Activated T-cell treated with anti-CD3 and anti-CD28 coated beads, Interleukin-2, amount 50 U/mL, for 72 hours (primary cell): ENCODE data around the gene SERPINB1. TPM values are rescaled to one million over a fixed set of nuclear protein-coding genes. Genes with fewer than 3 reads are reported as not detected.
"Not testable (repeated sequence)": the region's sequence is repeated elsewhere in the genome, so short reads cannot be mapped to it uniquely, and the experiment has no call there.

Experiments
- ATAC-seq, 2 donors: fragments of 150-1000 bp; cut with Tn5 transposase; replicated peaks in 1 of 2; 2 replicates each; pipeline ENCODE4 v1.10.0; 2021; ENCODE audit warnings: moderate library complexity in 2 of 2, mild to moderate bottlenecking in 1 of 2
- DNase-seq, 2 donors: peaks; one replicate each; pipeline ENCODE4 v3.0.0; 2021 to 2022; ENCODE audit warnings: mixed read lengths in 1 of 2
- H3K27ac Mint-ChIP-seq: one replicate; pipeline ENCODE4 v1.8.0; 2022; ENCODE audit warnings: mild to moderate bottlenecking, moderate library complexity, mixed read lengths
- H3K27me3 Mint-ChIP-seq: one replicate; pipeline ENCODE4 v1.8.0; 2022; ENCODE audit warnings: low read depth, mixed read lengths
- H3K36me3 Mint-ChIP-seq, 2 donors: one replicate each; pipeline ENCODE4 v1.8.0; 2022; ENCODE audit warnings: mixed read lengths in 2 of 2, mild to moderate bottlenecking in 1 of 2; ENCODE audit not compliant: insufficient read depth in 2 of 2
- H3K4me1 Mint-ChIP-seq: one replicate; pipeline ENCODE4 v1.8.0; 2022; ENCODE audit warnings: low read depth, mixed read lengths
- H3K4me3 Mint-ChIP-seq, 2 donors: one replicate each; pipeline ENCODE4 v1.8.0; 2022; ENCODE audit warnings: mild to moderate bottlenecking in 2 of 2, mixed read lengths in 2 of 2, moderate library complexity in 2 of 2
- H3K9me3 Mint-ChIP-seq, 2 donors: one replicate each; pipeline ENCODE4 v1.8.0; 2022; ENCODE audit warnings: mixed read lengths in 2 of 2
- total RNA-seq, 2 donors: library from RNA; stranded (reverse); gene quantifications; one replicate each; pipeline ENCODE4 v1.2.3, GENCODE V29; 2022

The SERPINB1 gene
- 100 to 1,000 TPM; 131 to 203 TPM for total RNA-seq

- Mint-ChIP-seq H3K4me3 (peak within 1 kb of the TSS; percentile 91 to 94), H3K36me3 (peaks cover 20 to 27% of the 10 kb centered on the region in 2 donors), H3K4me1 (peaks cover 66% of the 10 kb centered on the region), H3K27ac (peak within 1 kb of the TSS; percentile 94), H3K9me3 (no peaks in the 10 kb centered on the region), H3K27me3 (no peaks in the 10 kb centered on the region)
- DNase-seq (peak; percentile 91 to 93), ATAC-seq (peak; percentile 89 to 91)
These were observed at the start of gene SERPINB1 for GRCh38 chr6:2841264-2842138. Gene SERPINB1 (minus strand): TSS chr6:2841863. CDS start chr6:2840586, 1,277 bp downstream.

- H3K27ac Mint-ChIP-seq: peak overlapping the region; percentile 94
- DNase-seq: no peak
- H3K4me3 Mint-ChIP-seq: peak overlapping the region; percentile 74 to 89
- no peaks in the 10 kb centered on the region for H3K27me3 Mint-ChIP-seq
- peaks cover 31 to 55% of the 10 kb centered on the region in 2 donors for H3K36me3 Mint-ChIP-seq
- peak; percentile 8 to 18 for ATAC-seq
- no peaks in the 10 kb centered on the region for H3K9me3 Mint-ChIP-seq
- H3K4me1 Mint-ChIP-seq: peaks cover 58% of the 10 kb centered on the region
These were observed 49.5 kb upstream of the SERPINB1 start for GRCh38 chr6:2890976-2891767.

GRCh38 chr6:2885967-2886735 lies 44.5 kb upstream of the SERPINB1 start:
- H3K27me3 Mint-ChIP-seq: no peaks in the 10 kb centered on the region
- DNase-seq (no peak), ATAC-seq (peak; percentile 31 to 63)
- peaks cover 18 to 31% of the 10 kb centered on the region in 2 donors for H3K36me3 Mint-ChIP-seq
- H3K27ac Mint-ChIP-seq: peak overlapping the region; percentile 74
- H3K4me1 Mint-ChIP-seq: peaks cover 39% of the 10 kb centered on the region
- H3K9me3 Mint-ChIP-seq: peaks cover 1% of the 10 kb centered on the region in 2 donors
- H3K4me3 Mint-ChIP-seq: peak overlapping the region in 1 of 2 donors; percentile 31

GRCh38 chr6:2884804-2885203 lies 43.1 kb upstream of the SERPINB1 start:
- H3K27me3 Mint-ChIP-seq: no peaks in the 10 kb centered on the region
- H3K27ac Mint-ChIP-seq: no peak overlapping the region
- H3K9me3 Mint-ChIP-seq: peaks cover 1% of the 10 kb centered on the region in 2 donors
- H3K36me3 Mint-ChIP-seq: peaks cover 11 to 21% of the 10 kb centered on the region in 2 donors
- H3K4me3 Mint-ChIP-seq: no peak overlapping the region
- ATAC-seq (no peak), DNase-seq (no peak)
- peaks cover 40% of the 10 kb centered on the region for H3K4me1 Mint-ChIP-seq

GRCh38 chr6:2883673-2884072 lies 42.0 kb upstream of the SERPINB1 start:
- Mint-ChIP-seq H3K36me3 (peaks cover 5 to 17% of the 10 kb centered on the region in 2 donors), H3K4me3 (no peak overlapping the region), H3K9me3 (peaks cover 1% of the 10 kb centered on the region in 2 donors), H3K4me1 (peaks cover 50% of the 10 kb centered on the region), H3K27ac (no peak overlapping the region), H3K27me3 (no peaks in the 10 kb centered on the region)
- ATAC-seq (no peak), DNase-seq (no peak)

GRCh38 chr6:2881423-2881822 lies 39.8 kb upstream of the SERPINB1 start:
- H3K27me3 Mint-ChIP-seq: no peaks in the 10 kb centered on the region
- peaks cover 5 to 12% of the 10 kb centered on the region in 2 donors for H3K36me3 Mint-ChIP-seq
- no peak for DNase-seq
- peaks cover 1% of the 10 kb centered on the region in 2 donors for H3K9me3 Mint-ChIP-seq
- H3K27ac Mint-ChIP-seq: peak overlapping the region; percentile 84
- peak overlapping the region; percentile 51 to 68 for H3K4me3 Mint-ChIP-seq
- no peak for ATAC-seq
- peaks cover 71% of the 10 kb centered on the region for H3K4me1 Mint-ChIP-seq

- ATAC-seq, H3K36me3 Mint-ChIP-seq, DNase-seq, H3K9me3 Mint-ChIP-seq, H3K27me3 Mint-ChIP-seq: not testable (repeated sequence)
- Mint-ChIP-seq H3K27ac (peak overlapping the region; percentile 63), H3K4me1 (peaks cover 65% of the 10 kb centered on the region), H3K4me3 (peak overlapping the region; percentile 51 to 68)
These were observed 38.5 kb upstream of the SERPINB1 start for GRCh38 chr6:2880156-2880555.

GRCh38 chr6:2877960-2878359 lies 36.3 kb upstream of the SERPINB1 start:
- no peaks in the 10 kb centered on the region for H3K27me3 Mint-ChIP-seq
- H3K4me3 Mint-ChIP-seq: peak overlapping the region; percentile 38 to 62
- peak overlapping the region; percentile 53 for H3K27ac Mint-ChIP-seq
- H3K9me3 Mint-ChIP-seq: no peaks in the 10 kb centered on the region
- ATAC-seq: peak; percentile 20 to 26
- H3K36me3 Mint-ChIP-seq: peaks cover 4 to 9% of the 10 kb centered on the region in 2 donors
- no peak for DNase-seq
- peaks cover 80% of the 10 kb centered on the region for H3K4me1 Mint-ChIP-seq

GRCh38 chr6:2877057-2877882 lies 35.6 kb upstream of the SERPINB1 start:
- Mint-ChIP-seq H3K9me3 (peaks cover 1 to 5% of the 10 kb centered on the region in 2 donors), H3K4me3 (peak overlapping the region; percentile 84 to 94), H3K27ac (peak overlapping the region; percentile 93), H3K36me3 (peaks cover 4 to 11% of the 10 kb centered on the region in 2 donors), H3K4me1 (peaks cover 87% of the 10 kb centered on the region), H3K27me3 (no peaks in the 10 kb centered on the region)
- DNase-seq: no peak
- peak; percentile 9 to 12 for ATAC-seq

- Mint-ChIP-seq H3K27me3 (no peaks in the 10 kb centered on the region), H3K4me1 (peaks cover 86% of the 10 kb centered on the region), H3K36me3 (peaks cover 7 to 9% of the 10 kb centered on the region in 2 donors), H3K9me3 (peaks cover 2 to 9% of the 10 kb centered on the region in 2 donors), H3K4me3 (peak overlapping the region; percentile 84 to 94), H3K27ac (peak overlapping the region; percentile 93)
- DNase-seq (no peak), ATAC-seq (peak; percentile 46 to 56)
These were observed 34.8 kb upstream of the SERPINB1 start for GRCh38 chr6:2876210-2877056.
